GM21367 (cell line): ENCODE measurements around the gene CBLC.
"Not testable (repeated sequence)": the region's sequence is repeated elsewhere in the genome, so short reads cannot be mapped to it uniquely, and the experiment has no call there.

Source experiments
- ATAC-seq: cut with Tn5 transposase; IDR thresholded peaks from one replicate; pipeline ENCODE4 v1.9.1; 2021; ENCODE audit not compliant: unreplicated experiment

The CBLC gene

DNA sequence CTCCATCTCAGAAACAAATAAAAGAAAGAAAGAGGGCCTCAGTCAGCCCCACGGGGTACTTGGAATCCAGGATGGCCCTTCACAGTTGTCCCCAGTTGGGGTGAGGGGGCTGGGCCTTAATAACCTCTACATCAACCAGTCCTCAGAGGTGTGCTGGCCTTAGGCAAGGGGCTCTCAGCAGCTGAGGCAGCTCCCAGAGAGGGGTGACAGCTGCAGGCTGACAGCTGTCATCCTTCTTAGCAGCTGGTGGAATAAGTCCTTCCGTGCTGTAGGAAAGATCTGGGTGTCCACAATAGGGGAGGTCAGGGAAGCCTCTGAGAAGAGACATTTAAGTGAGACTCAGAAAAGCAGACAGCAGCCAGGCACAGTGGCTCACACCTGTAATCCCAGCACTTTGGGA is 38.6 kb downstream of the CBLC start:
- ATAC-seq: no peak

DNA sequence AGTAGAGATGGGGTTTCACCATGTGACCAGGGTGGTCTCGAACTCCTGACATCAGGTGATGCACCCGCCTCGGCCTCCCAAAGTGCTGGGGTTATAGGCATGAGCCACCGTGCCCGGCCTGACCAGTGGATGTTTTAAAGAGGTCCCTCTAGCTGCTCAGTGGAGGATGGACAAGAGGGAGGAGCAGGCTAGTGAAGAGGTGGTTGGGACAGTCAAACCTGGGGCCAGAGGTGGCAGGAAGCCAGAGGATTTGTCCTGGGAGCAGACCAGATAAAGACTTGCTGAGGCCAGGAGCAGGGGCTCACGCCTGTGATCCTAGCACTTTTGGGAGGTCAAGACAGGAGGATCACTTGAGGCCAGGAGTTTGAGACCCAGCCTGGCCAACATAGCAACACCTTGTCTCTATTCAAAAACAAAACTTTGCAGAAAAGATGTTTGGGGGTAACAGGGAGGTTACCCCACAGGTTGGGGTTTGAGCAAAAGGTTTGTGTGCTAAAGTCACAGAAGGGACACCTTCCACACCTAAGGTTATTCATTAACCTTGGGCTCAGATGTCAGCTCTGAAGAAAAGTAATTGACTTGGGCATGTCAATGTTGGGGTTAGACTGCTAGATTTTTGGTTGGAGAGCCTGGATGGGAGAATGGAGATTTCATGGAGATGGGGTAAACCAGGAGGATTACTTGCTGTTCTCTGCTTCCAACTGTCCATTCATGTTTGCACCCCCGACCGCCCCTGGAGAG is 40.2 kb downstream of the CBLC start:
- no peak for ATAC-seq

DNA sequence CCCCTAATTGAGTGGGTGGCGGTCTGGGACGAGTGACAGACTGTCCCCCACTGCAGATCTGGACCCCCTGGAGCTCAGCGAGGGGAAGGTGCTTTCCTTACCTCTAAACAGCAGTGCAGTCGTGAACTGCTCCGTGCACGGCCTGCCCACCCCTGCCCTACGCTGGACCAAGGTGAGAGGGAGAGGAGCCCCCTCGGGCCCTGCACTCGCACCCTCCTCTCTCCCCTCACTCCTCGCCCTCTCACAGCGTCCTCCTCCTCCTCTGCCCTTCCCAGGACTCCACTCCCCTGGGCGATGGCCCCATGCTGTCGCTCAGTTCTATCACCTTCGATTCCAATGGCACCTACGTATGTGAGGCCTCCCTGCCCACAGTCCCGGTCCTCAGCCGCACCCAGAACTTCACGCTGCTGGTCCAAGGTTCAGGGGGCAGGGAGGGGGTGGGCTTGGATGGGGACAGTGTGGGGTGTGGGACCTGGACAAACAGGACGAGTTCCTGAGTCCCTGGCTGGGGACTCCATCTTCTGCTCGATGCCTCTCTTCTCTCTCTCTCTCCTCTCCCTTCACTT is 40.9 kb downstream of the CBLC start:
- no peak for ATAC-seq

DNA sequence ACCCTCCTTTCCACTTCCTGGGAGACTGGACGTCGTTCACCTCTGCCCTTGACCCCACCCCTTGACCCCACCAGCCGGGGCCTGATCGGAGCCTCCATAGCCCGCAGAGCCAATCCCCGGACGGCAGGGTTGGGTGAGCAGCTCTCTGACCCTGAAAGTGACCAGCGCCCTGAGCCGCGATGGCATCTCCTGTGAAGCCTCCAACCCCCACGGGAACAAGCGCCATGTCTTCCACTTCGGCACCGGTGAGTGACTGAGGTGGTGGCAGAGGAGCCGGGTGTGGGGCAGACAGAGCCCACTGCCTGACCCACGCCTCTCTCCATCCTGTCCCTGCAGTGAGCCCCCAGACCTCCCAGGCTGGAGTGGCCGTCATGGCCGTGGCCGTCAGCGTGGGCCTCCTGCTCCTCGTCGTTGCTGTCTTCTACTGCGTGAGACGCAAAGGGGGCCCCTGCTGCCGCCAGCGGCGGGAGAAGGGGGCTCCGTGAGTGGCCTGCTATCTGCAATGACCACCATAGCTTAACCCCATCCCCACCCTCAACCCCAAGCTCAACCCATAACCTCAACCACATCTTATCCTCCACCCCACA is 41.6 kb downstream of the CBLC start:
- no peak for ATAC-seq

DNA sequence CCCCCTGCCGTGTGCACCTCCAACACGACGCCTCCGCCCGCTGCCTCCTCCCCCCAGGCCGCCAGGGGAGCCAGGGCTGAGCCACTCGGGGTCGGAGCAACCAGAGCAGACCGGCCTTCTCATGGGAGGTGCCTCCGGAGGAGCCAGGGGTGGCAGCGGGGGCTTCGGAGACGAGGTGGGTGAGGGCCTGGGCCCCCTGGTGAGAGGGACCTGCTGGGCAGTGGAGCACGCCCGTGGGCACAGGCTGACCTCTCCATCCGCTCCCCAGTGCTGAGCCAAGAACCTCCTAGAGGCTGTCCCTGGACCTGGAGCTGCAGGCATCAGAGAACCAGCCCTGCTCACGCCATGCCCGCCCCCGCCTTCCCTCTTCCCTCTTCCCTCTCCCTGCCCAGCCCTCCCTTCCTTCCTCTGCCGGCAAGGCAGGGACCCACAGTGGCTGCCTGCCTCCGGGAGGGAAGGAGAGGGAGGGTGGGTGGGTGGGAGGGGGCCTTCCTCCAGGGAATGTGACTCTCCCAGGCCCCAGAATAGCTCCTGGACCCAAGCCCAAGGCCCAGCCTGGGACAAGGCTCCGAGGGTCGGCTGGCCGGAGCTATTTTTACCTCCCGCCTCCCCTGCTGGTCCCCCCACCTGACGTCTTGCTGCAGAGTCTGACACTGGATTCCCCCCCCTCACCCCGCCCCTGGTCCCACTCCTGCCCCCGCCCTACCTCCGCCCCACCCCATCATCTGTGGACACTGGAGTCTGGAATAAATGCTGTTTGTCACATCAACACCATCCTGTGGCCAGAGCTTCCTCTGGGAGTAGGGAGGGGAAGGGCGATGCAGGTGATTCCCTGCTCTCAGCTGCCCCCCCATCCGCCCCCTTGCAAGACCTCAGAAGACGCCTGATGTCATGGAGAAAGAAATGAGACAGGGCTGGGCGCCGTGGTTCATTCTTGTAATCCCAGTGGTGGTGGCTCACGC is 43.2 kb downstream of the CBLC start:
- no peak for ATAC-seq

DNA sequence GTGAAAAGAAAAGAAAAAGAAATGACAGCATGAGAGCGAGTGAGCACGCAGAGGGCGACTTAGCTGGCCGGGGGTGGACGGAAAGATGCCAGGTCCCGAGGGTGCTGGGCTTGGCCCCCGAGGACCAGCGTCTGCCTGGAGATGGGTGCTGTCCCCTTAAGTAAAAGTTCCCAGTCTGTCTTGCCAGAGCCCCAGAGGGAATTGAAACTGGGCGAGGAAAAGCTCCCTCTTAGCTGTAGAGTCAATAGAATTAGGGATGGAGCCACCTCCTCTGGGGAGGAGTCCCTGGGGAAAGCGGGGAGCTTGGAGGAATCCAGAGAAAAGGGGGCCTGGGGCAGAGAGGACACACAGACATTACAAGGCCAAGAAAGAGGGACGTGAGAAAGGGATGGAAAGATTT is 44.5 kb downstream of the CBLC start:
- no peak for ATAC-seq

DNA sequence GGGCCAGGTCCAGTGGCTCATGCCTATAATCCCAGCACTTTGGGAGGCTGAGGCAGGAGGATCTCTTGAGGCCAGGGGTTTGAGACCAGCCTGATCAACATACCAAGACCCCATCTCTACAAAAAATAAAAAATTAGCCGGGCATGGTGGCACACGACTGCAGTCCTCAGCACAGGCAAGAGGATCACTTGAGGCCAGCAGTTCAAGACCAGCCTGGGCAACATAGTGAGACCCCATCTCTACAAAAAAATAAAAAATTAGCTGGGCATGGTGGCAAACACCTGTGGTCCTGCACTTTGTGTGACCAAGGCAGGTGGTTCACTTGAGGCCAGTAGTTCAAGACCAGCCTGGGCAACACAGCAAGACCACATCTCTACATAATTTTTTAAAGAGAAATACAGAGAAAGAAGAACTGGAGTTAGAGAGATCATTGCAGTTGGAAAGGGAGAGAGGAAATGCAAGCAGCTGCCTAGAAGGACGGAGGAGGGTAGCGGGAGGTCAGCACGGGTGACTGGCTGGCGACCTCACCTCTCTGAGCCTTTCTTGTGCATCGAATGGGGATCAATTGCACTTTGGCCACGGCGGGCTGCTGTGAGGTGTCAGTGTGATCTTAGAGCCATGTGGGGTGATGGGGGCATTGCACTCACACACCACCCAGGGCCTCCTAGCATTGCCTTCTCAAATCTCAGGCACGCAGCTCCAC is 45.1 kb downstream of the CBLC start:
- ATAC-seq: no peak

DNA sequence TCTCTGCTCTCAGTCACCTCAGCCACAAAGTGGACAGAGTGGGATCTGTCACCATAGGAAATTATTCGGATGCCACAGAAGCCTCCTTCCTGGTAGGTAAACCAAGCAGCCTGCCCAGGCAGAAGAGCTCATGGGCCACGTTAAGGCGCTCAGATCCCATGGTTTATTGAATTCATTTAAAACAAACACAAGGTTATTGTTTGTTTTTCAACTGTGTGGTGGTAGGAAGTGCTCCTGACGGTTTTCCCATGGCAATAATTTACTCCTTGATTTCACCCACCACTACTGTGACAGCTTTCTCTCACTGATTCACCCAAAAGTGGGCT is 45.6 kb downstream of the CBLC start:
- no peak for ATAC-seq

DNA sequence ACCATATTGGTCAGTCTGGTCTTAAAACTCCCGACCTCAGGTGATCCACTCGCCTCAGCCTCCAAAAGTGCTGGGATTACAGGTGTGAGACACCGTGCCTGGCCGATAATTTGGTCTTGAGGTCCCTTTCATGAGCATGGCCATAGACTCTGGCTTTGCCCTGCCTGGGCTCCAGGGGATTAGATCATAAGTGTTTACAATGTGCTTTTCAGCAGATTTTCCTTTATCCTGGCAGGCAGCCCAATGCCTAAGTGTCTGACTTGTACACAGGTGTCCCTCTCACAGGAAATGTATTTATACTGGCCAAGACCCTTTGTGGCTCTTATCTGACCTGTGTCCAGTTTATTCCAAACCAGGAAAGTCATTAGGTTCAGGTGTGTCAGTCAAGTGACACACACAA is 47.1 kb downstream of the CBLC start:
- no peak for ATAC-seq

DNA sequence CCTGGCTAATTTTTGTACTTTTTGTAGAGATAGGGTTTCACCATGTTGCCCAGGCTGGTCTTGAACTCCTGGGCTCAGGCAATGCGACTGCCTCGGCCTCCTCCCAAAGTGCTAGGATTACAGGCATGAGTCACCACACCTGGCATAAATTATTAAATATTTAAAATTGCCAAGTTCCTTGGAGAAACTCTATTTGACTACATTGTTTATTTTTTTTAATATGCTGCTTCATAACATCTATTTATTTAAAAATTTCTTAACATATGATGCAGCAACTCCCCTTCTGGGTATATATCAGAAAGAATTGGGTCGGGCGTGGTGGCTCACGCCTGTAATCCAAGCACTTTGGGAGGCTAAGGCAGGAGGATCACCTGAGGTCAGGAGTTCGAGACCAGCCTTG is 55.2 kb downstream of the CBLC start:
- ATAC-seq: not testable (repeated sequence)

DNA sequence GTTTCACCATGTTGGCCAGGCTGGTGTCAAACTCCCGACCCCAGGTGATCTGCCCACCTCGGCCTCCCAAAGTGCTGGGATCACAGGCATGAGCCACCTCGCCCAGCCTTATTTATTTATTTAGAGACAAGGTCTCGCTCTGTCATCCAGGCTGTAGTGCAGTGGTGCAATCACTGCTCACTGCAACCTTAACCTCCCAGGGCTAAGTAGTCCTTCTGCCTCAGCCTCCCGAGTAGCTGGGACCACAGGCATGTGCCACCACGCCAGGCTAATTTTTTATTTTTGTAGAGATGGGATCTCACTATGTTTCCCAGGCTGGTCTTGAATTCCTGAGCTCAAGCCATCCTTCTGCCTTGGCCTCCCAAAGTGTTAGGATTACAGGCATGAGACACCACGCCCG is 56.7 kb downstream of the CBLC start:
- not testable (repeated sequence) for ATAC-seq

DNA sequence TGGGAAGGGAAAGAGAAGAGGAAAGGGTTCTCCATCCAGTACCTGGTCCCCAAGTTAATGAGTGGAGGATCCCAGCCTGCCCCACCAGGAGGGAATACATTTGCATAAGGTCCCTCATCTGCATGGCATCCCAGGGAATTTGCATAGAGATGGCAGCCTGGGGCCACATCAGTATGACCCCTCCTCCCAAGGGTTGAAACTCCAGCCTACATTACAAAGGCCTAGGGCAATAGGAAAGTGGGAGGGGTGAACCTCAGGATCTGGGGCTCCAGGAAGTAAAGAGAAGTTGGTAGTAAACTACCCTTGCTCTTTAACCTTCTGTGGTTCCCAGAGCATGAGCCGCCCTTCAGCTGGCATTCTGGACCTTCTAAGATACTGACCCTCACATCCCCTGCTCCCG is 61.6 kb downstream of the CBLC start:
- ATAC-seq: no peak

DNA sequence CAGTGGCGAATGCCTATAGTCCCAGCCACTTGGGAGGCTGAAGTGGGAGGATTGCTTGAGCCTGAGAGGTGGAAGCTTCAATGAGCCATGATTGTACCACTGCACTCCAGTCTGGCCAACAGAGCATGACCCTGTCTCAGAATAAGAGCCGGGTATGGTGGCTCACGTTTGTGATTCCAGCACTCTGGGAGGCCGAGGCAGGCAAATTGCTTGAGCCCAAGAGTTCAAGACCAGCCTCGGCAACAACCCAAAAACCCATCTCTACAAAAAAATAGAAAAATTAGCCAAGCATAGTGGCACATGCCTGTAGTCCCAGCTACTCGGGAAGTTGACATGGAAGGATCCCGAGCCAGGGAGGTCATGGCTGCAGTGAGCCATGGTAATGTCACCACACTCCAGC is 63.1 kb downstream of the CBLC start:
- no peak for ATAC-seq

DNA sequence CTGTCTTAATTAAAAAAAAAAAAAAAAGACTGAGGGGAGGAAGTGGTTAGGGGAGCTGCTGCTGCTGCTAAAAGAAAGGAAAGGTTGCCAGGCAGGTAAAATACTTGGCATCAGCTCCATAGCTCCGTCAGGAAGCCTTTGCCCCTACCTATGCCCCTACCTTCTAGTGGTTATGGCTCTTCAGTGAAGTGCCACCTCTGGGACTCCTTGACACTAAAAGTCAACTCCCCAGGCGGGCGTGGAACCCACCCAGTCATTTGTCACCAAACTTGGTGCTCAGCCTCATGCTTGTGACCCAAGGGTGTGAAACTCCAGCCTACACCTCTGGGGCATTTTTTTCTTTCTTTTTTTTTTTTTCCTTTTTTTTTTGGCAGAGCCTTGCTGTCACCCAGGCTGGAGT is 63.5 kb downstream of the CBLC start:
- ATAC-seq: no peak

DNA sequence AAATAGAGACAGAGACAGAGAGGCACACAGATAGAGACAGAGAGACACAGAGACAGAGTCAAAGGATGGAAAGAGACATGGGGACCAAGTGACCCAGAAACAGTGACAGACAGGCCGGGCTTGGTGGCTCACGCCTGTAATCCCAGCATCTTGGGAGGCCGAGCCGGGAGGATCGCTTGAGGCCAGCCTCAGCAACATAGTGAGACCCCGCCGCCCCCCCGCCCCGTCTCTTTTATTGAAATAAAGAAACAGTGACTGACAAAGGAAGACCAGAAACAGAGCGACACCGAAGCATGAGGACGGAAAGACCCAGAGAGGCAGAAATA is 67.6 kb downstream of the CBLC start:
- no peak for ATAC-seq

DNA sequence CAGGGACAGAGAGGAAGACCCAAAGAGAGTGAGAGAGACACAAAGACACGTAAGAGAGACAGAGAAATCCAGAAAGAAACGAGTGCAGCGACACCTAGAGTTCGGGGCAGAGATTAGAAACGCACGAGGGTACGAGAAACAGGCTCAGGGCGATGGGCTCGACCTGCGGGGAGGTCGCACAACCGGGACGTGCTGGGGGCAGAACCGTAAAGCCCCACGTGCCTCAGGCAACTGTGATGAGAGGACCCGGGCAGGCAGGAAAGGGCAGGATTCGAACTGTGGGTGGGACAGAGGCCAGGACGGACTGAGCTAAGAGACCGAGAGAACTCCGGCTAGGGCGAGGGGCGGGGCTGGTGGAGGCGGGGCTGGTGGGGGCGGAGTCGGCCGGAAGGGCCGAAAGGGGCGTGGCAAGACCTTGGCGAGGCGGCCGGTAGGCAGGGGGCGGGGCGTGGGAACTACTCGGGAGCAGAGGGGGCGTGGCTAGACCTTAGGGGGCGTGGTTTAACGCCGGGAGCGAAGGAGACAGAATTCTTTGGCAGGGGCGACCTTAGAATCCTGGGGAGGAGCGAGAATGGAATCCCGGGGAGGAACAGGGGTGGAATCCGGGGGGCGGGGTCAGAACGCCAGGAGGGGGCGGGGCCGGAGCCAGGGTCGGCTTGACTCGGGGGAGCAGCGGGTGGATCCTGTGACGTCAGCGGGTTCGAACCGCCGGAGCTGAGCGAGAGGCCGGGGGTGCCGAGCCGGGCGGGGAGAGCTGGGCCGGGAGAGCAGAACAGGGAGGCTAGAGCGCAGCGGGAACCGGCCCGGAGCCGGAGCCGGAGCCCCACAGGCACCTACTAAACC is 68.1 kb downstream of the CBLC start, which contains the start of gene NECTIN2:
NECTIN2 (plus strand) TSS at position 686 of the 843 bp plus-strand sequence. CDS start 229 bp downstream, outside the sequence.
- no peak for ATAC-seq

DNA sequence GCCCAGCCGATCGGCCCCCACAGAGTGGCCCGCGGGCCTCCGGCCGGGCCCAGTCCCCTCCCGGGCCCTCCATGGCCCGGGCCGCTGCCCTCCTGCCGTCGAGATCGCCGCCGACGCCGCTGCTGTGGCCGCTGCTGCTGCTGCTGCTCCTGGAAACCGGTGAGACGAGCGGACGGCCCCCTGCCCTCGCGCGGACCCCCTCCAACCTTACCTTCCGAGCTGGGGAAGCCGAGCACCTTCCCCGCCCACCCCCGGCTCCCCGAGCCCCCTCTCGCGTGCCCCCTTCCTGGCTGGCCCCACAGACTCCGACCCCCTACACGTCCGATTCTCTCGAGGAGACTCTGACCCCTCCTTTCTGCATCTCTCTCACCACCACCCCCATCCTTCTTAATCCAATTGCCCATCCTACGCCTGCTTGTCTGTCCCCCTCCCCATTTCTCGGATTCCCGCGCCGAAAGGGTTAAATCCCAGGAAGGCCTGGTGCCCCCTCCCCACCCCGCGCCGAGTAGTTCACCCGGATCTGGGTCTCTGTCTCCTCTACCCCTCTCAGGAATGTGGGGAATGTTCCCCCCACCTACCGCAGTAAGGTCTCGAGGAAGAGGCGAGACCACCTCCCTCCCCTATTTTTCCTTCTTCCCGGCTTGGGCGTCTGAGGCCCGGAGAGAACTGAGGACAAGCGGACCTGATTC is 68.9 kb downstream of the CBLC start:
- ATAC-seq: no peak

DNA sequence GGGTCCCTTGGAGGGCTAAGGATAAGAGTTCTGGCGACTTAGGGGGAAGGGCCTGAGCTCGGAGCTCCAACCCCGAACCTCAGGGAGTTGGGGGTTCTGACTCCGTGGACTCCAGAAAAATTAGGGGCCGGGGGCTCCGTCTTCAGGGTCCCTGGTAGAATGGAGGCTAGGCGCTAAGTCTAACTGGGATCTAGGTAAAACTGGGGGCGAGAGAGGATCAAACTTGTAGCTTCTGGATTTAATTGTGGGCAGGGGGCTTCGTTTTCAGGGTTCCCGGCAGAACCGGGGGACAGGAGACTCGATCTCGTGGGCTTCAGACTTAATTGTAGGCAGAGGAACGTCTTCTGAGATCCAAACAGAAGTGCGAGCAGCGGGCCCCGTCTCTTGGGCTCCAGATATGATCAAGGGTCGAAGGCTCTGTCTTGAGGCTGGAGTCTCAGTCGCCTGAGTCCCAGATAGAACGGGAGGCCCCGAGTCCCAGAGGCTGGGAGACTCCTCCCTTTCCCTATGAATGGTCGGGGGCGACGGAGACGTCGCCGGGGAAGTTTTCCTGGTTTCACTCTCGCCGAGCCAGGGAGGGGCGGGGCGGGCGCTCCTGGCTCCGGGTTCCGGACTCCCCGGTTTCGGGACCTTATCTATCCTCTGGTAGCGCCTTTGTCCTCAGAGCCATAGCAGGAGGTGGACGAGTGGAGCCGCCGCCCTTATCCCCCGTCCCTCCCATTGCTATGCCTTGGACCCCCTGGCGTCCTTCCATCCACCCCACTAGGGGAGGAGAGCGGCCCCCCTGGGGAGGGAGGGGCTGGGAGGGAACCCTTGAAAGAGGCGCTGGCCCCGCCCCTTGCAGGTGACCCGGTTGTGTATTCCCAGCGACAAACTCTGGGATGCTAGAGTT is 69.7 kb downstream of the CBLC start:
- ATAC-seq: no peak
